Neural cell (in vitro differentiated cells): ENCODE measurements around the gene ABCB10. TPM values are rescaled to one million over a fixed set of nuclear protein-coding genes. Genes with fewer than 3 reads are reported as not detected.

Experiments used
- H2AFZ ChIP-seq: fragments of 200-600, 300-800 bp; sonication (generic), shearing (Covaris generic); 2 replicates; pipeline ENCODE4 v1.6.0; 2014; ENCODE audit warnings: low read depth, mild to moderate bottlenecking, antibody characterized with exemption, low read length, moderate library complexity
- H3F3A ChIP-seq: fragments of 200-600 bp; shearing (Covaris generic); 2 replicates; pipeline ENCODE4 v1.6.1; 2016; ENCODE audit warnings: mild to moderate bottlenecking, moderate library complexity, mixed read lengths, antibody characterized with exemption, low read length; ENCODE audit not compliant: insufficient read depth, poor library complexity, severe bottlenecking
- H3K27ac ChIP-seq: fragments of 200-600, 300-800 bp; sonication (generic), shearing (Covaris generic); 2 replicates; pipeline ENCODE4 v1.5.1; 2014; ENCODE audit warnings: mild to moderate bottlenecking, low read length, moderate library complexity
- H3K27me3 ChIP-seq: fragments of 300-800, 200-600 bp; sonication (generic), shearing (Covaris generic); 2 replicates; pipeline ENCODE4 v1.6.0; 2014; ENCODE audit warnings: mild to moderate bottlenecking, low read depth, low read length, moderate library complexity; ENCODE audit not compliant: insufficient read depth
- H3K36me3 ChIP-seq: fragments of 300-800, 200-600 bp; sonication (generic), shearing (Covaris generic); 2 replicates; pipeline ENCODE4 v1.5.1; 2014; ENCODE audit warnings: mild to moderate bottlenecking, antibody characterized with exemption, low read length, moderate library complexity; ENCODE audit not compliant: insufficient read depth
- H3K4me2 ChIP-seq: fragments of 300-800, 200-600 bp; sonication (generic), shearing (Covaris generic); 2 replicates; pipeline ENCODE4 v1.6.0; 2014; ENCODE audit warnings: mild to moderate bottlenecking, low read length
- H3K4me3 ChIP-seq: fragments of 300-800, 200-600 bp; sonication (generic), shearing (Covaris generic); 2 replicates; pipeline ENCODE4 v1.5.1; 2014; ENCODE audit warnings: mild to moderate bottlenecking, low read length, moderate library complexity
- H3K79me2 ChIP-seq: fragments of 200-600 bp; shearing (Covaris generic); replicated peaks from 2 replicates; pipeline ENCODE4 v1.6.0; 2014; ENCODE audit warnings: mild to moderate bottlenecking, low read length, moderate library complexity; ENCODE audit not compliant: insufficient read depth
- H3K9ac ChIP-seq: fragments of 300-800, 200-600 bp; sonication (generic), shearing (Covaris generic); 2 replicates; pipeline ENCODE4 v1.6.1; 2016; ENCODE audit warnings: mild to moderate bottlenecking, low read length, mixed read lengths
- H3K9me2 ChIP-seq: fragments of 200-600 bp; shearing (Covaris generic); 2 replicates; pipeline ENCODE4 v1.6.1; 2016; ENCODE audit warnings: mild to moderate bottlenecking, low read length, mixed read lengths; ENCODE audit not compliant: insufficient read depth
- H3K9me3 ChIP-seq: fragments of 200-600, 300-800 bp; sonication (generic), shearing (Covaris generic); 2 replicates; pipeline ENCODE4 v1.6.1; 2016; ENCODE audit warnings: mild to moderate bottlenecking, mixed run types, low read length, moderate library complexity, mixed read lengths
- H4K20me1 ChIP-seq: fragments of 200-600 bp; shearing (Covaris generic); 2 replicates; pipeline ENCODE4 v1.6.1; 2016; ENCODE audit warnings: mild to moderate bottlenecking, mixed run types; ENCODE audit not compliant: insufficient read depth
- CTCF ChIP-seq: fragments of 450-650 bp; IDR thresholded peaks from 2 replicates; pipeline ENCODE4 v1.5.1; 2014; ENCODE audit warnings: antibody characterized with exemption, mild to moderate bottlenecking, moderate library complexity; ENCODE audit not compliant: poor library complexity, severe bottlenecking
- EP300 ChIP-seq: fragments of 450-650 bp; conservative IDR thresholded peaks from 2 replicates; pipeline ENCODE4 v1.6.1; 2014; ENCODE audit warnings: antibody characterized with exemption, mild to moderate bottlenecking, moderate library complexity; ENCODE audit not compliant: poor library complexity, severe bottlenecking
- EZH2 ChIP-seq: fragments of 200-600, 300-800 bp; shearing (Covaris generic), sonication (generic); IDR thresholded peaks from 2 replicates; pipeline ENCODE4 v1.6.1; 2014; ENCODE audit warnings: antibody characterized with exemption, low read length, borderline replicate concordance, mild to moderate bottlenecking; ENCODE audit not compliant: insufficient read depth, poor library complexity, severe bottlenecking
- MXI1 ChIP-seq: fragments of 450-650 bp; conservative IDR thresholded peaks from 2 replicates; pipeline ENCODE4 v1.6.1; 2014; ENCODE audit warnings: antibody characterized with exemption, mild to moderate bottlenecking; ENCODE audit not compliant: poor library complexity, severe bottlenecking
- POLR2AphosphoS5 ChIP-seq: IDR thresholded peaks from 2 replicates; pipeline ENCODE4 v1.6.1; 2012
- RAD21 ChIP-seq: fragments of 450-650 bp; conservative IDR thresholded peaks from 2 replicates; pipeline ENCODE4 v1.6.1; 2014; ENCODE audit warnings: antibody characterized with exemption, mild to moderate bottlenecking, moderate library complexity
- REST ChIP-seq: IDR thresholded peaks from 2 replicates; pipeline ENCODE4 v1.6.1; 2012; ENCODE audit warnings: borderline replicate concordance
- SMC3 ChIP-seq: fragments of 450-650 bp; conservative IDR thresholded peaks from 2 replicates; pipeline ENCODE4 v1.6.1; 2014; ENCODE audit warnings: antibody characterized with exemption, mild to moderate bottlenecking, moderate library complexity; ENCODE audit not compliant: poor library complexity
- TAF1 ChIP-seq: IDR thresholded peaks from 2 replicates; pipeline ENCODE4 v1.6.1; 2012; ENCODE audit warnings: low read depth
- polyA plus RNA-seq: library from polyadenylated mRNA; depleted of rRNA; stranded (reverse); fragments of >200 nt; gene quantifications from 2 replicates; pipeline ENCODE4 v1.2.3, GENCODE V29; 2014

The ABCB10 gene
- polyA plus RNA-seq, 1 donor from 2014 or later = 31.4 TPM

- Histone ChIP-seq H3K9me2 (no peaks in the 10 kb centered on the region), H3K79me2 (no peaks in the 10 kb centered on the region), H3K36me3 (peaks cover 3% of the 10 kb centered on the region), H3K27me3 (no peaks in the 10 kb centered on the region), H3K4me3 (no peak overlapping the region), H3K9me3 (no peaks in the 10 kb centered on the region), H3K27ac (no peak overlapping the region), H3F3A (no peaks in the 10 kb centered on the region), H3K4me2 (no peak overlapping the region), H4K20me1 (no peaks in the 10 kb centered on the region), H3K9ac (no peak overlapping the region), H2AFZ (no peak overlapping the region)
- TF ChIP-seq TAF1 (no peak), EP300 (no peak), POLR2AphosphoS5 (no peak), SMC3 (no peak), REST (no peak), MXI1 (no peak), RAD21 (no peak), CTCF (no peak), EZH2 (no peak)
These were observed 20.6 kb downstream of the ABCB10 start for GRCh38 chr1:229537894-229538293.

- H3K4me2 ChIP-seq = no peak overlapping the region
- H4K20me1 ChIP-seq = no peaks in the 10 kb centered on the region
- no peaks in the 10 kb centered on the region for H3K79me2 ChIP-seq
- no peaks in the 10 kb centered on the region for H3K27me3 ChIP-seq
- no peak overlapping the region for H3K4me3 ChIP-seq
- H3K36me3 ChIP-seq = peaks cover 3% of the 10 kb centered on the region
- H3K9me2 ChIP-seq = no peaks in the 10 kb centered on the region
- no peak overlapping the region for H3K27ac ChIP-seq
- H3K9me3 ChIP-seq = no peaks in the 10 kb centered on the region
- no peaks in the 10 kb centered on the region for H3F3A ChIP-seq
- H3K9ac ChIP-seq = no peak overlapping the region
- H2AFZ ChIP-seq = no peak overlapping the region
- no peak for TF ChIP-seq EZH2
- no peak for TF ChIP-seq TAF1
- TF ChIP-seq EP300 = no peak
- TF ChIP-seq RAD21 = no peak
- no peak for TF ChIP-seq REST
- TF ChIP-seq CTCF = no peak
These were observed 21.5 kb downstream of the ABCB10 start for GRCh38 chr1:229536982-229537381.
